CD8-positive, alpha-beta memory T cell (primary cell): ENCODE measurements around the gene LAMTOR5. TPM values are rescaled to one million over a fixed set of nuclear protein-coding genes. Genes with fewer than 3 reads are reported as not detected.

Experiments used
- CTCF ChIA-PET: fragments of 350-600 bp; sonication (Branson Sonifier 250); formaldehyde crosslinking; loops from one replicate; lab custom pipeline; 2021; ENCODE audit warnings: antibody characterized with exemption; lab: Charles Lee
- POLR2A ChIA-PET: fragments of 350-600 bp; sonication (Branson Sonifier 250); formaldehyde crosslinking; loops from one replicate; lab custom pipeline; 2021; ENCODE audit warnings: antibody characterized with exemption; lab: Charles Lee
- DNase-seq, 5 donors: peaks; one replicate each; pipeline versions ENCODE4 v3.0.0 to v3.0.0-alpha.2; 2020 to 2022; ENCODE audit warnings: mixed read lengths in 1 of 5
- H3K27ac ChIP-seq: one replicate; pipeline ENCODE4 v1.7.0; 2013; ENCODE audit warnings: low read depth, mild to moderate bottlenecking, low read length, moderate library complexity
- H3K27me3 ChIP-seq: 2 replicates; pipeline ENCODE4 v1.7.0; 2013; ENCODE audit warnings: low read length, mild to moderate bottlenecking; ENCODE audit not compliant: insufficient read depth, poor library complexity, severe bottlenecking
- H3K36me3 ChIP-seq: 2 replicates; pipeline ENCODE4 v1.7.0; 2013; ENCODE audit warnings: mild to moderate bottlenecking, low read length, moderate library complexity; ENCODE audit not compliant: insufficient read depth
- H3K4me1 ChIP-seq: 2 replicates; pipeline ENCODE4 v1.7.0; 2013; ENCODE audit warnings: mild to moderate bottlenecking, low read length, moderate library complexity; ENCODE audit not compliant: insufficient read depth
- H3K4me3 ChIP-seq: 2 replicates; pipeline ENCODE4 v1.7.0; 2013; ENCODE audit warnings: mild to moderate bottlenecking, low read length
- H3K9me3 ChIP-seq: 2 replicates; pipeline ENCODE4 v1.7.0; 2013; ENCODE audit warnings: mild to moderate bottlenecking, low read length
- H3K27ac Mint-ChIP-seq, 8 donors: one replicate each; pipeline ENCODE4 v1.8.0; 2020 to 2021; ENCODE audit warnings: mixed read lengths in 8 of 8, mild to moderate bottlenecking in 6 of 8, inconsistent platforms in 3 of 8, moderate library complexity in 3 of 8
- H3K27me3 Mint-ChIP-seq, 2 donors: one replicate each; pipeline ENCODE4 v1.8.0; 2020 to 2021; ENCODE audit warnings: mixed read lengths in 2 of 2, mild to moderate bottlenecking in 1 of 2, moderate library complexity in 1 of 2
- H3K36me3 Mint-ChIP-seq, 3 donors: one replicate each; pipeline ENCODE4 v1.8.0; 2020 to 2021; ENCODE audit warnings: mixed read lengths in 3 of 3, inconsistent platforms in 1 of 3, mild to moderate bottlenecking in 1 of 3
- H3K4me1 Mint-ChIP-seq, 3 donors: one replicate each; pipeline ENCODE4 v1.8.0; 2020 to 2021; ENCODE audit warnings: mixed read lengths in 3 of 3, inconsistent platforms in 1 of 3, mild to moderate bottlenecking in 1 of 3
- H3K4me3 Mint-ChIP-seq, 7 donors: one replicate each; pipeline ENCODE4 v1.8.0; 2020 to 2021; ENCODE audit warnings: mixed read lengths in 7 of 7, mild to moderate bottlenecking in 6 of 7, moderate library complexity in 4 of 7, inconsistent platforms in 2 of 7
- H3K9me3 Mint-ChIP-seq, 5 donors: one replicate each; pipeline ENCODE4 v1.8.0; 2020 to 2022; ENCODE audit warnings: mixed read lengths in 5 of 5, mild to moderate bottlenecking in 3 of 5, moderate library complexity in 2 of 5, inconsistent platforms in 1 of 5
- polyA plus RNA-seq: library from polyadenylated mRNA; unstranded; fragments of 300-500 nt; fragmentation: Illumina TruSeq; gene quantifications from one replicate; pipeline ENCODE4 v1.2.3, GENCODE V29; 2021
- total RNA-seq, 2 experiments: library from RNA; stranded (reverse); gene quantifications; one replicate each; pipeline ENCODE4 v1.2.3, GENCODE V29; 2021

The LAMTOR5 gene
- total and polyA plus RNA-seq, 3 experiments from 2014 or later, result 148 to 262 (median 157) TPM

GRCh38 chr1:110361856-110362255, 45.6 kb downstream of the LAMTOR5 start:
- Mint-ChIP-seq H3K9me3 (no peaks in the 10 kb centered on the region), H3K36me3 (peaks cover 0 to 43% (median 4%) of the 10 kb centered on the region in 3 donors), H3K4me3 (no peak overlapping the region), H3K4me1 (peaks cover 15 to 31% (median 31%) of the 10 kb centered on the region in 3 donors), H3K27ac (peak overlapping the region in 1 of 8 donors; percentile 15), H3K27me3 (no peaks in the 10 kb centered on the region)
- no peak overlapping the region for H3K4me3 ChIP-seq
- POLR2A ChIA-PET, result interaction anchor here (0.7 kb wide), 1 partner anchor 17 kb away, joined by 3 read pairs; no protein-coding TSS in a partner anchor
- H3K36me3 ChIP-seq, result peaks cover 4% of the 10 kb centered on the region
- no peaks in the 10 kb centered on the region for H3K4me1 ChIP-seq
- CTCF ChIA-PET, result no interaction called here
- H3K9me3 ChIP-seq, result no peaks in the 10 kb centered on the region
- no peak overlapping the region for H3K27ac ChIP-seq
- no peaks in the 10 kb centered on the region for H3K27me3 ChIP-seq
- DNase-seq, result no peak

GRCh38 chr1:110360431-110360830, 47.1 kb downstream of the LAMTOR5 start:
- peaks cover 4% of the 10 kb centered on the region for H3K36me3 ChIP-seq
- no peaks in the 10 kb centered on the region for H3K9me3 Mint-ChIP-seq
- no peaks in the 10 kb centered on the region for H3K27me3 ChIP-seq
- peaks cover 23 to 43% (median 38%) of the 10 kb centered on the region in 3 donors for H3K4me1 Mint-ChIP-seq
- H3K27ac ChIP-seq, result no peak overlapping the region
- H3K4me3 Mint-ChIP-seq, result no peak overlapping the region
- POLR2A ChIA-PET, result no interaction called here
- H3K27ac Mint-ChIP-seq, result peak overlapping the region in 1 of 8 donors; percentile 64
- no peaks in the 10 kb centered on the region for H3K27me3 Mint-ChIP-seq
- CTCF ChIA-PET, result interaction anchor here (0.8 to 1.1 kb wide), 2 partner anchors 150 to 158 kb away, joined by 3 read pairs; partner anchors contain the start of gene KCNC4
- no peaks in the 10 kb centered on the region for H3K4me1 ChIP-seq
- no peak overlapping the region for H3K4me3 ChIP-seq
- H3K36me3 Mint-ChIP-seq, result peaks cover 7 to 44% (median 13%) of the 10 kb centered on the region in 3 donors
- DNase-seq, result no peak
- H3K9me3 ChIP-seq, result no peaks in the 10 kb centered on the region

- ChIA-PET POLR2A (no interaction called here), CTCF (interaction anchor here (1.1 kb wide), 1 partner anchor 18 kb away, joined by 3 read pairs; no protein-coding TSS in a partner anchor)
- peak overlapping the region in 3 of 8 donors; percentile 16 to 82 (median 61) for H3K27ac Mint-ChIP-seq
Observed at GRCh38 chr1:110356379-110356778, 51.1 kb downstream of the LAMTOR5 start.

GRCh38 chr1:110355321-110355720, 52.2 kb downstream of the LAMTOR5 start:
- no peak for DNase-seq
- H3K27ac Mint-ChIP-seq, result peak overlapping the region in 2 of 8 donors; percentile 61 to 82
- no peaks in the 10 kb centered on the region for H3K9me3 Mint-ChIP-seq
- H3K27me3 Mint-ChIP-seq, result no peaks in the 10 kb centered on the region
- Histone ChIP-seq H3K27ac (no peak overlapping the region), H3K4me1 (peaks cover 10% of the 10 kb centered on the region), H3K9me3 (no peaks in the 10 kb centered on the region), H3K36me3 (no peaks in the 10 kb centered on the region), H3K4me3 (no peak overlapping the region), H3K27me3 (no peaks in the 10 kb centered on the region)
- peaks cover 37 to 58% (median 48%) of the 10 kb centered on the region in 3 donors for H3K4me1 Mint-ChIP-seq
- no peak overlapping the region for H3K4me3 Mint-ChIP-seq
- ChIA-PET POLR2A (no interaction called here), CTCF (interaction anchor here (1.3 kb wide), 1 partner anchor 17 kb away, joined by 3 read pairs; the partner anchor contains the start of gene RBM15)
- H3K36me3 Mint-ChIP-seq, result peaks cover 7 to 25% (median 9%) of the 10 kb centered on the region in 3 donors

More at GRCh38 chr1:110356379-110356778, 51.1 kb downstream of the LAMTOR5 start:
- H3K27me3 Mint-ChIP-seq, result no peaks in the 10 kb centered on the region
- H3K4me1 Mint-ChIP-seq, result peaks cover 29 to 54% (median 42%) of the 10 kb centered on the region in 3 donors
- DNase-seq, result no peak
- no peak overlapping the region for H3K4me3 ChIP-seq
- H3K27ac ChIP-seq, result no peak overlapping the region
- H3K36me3 Mint-ChIP-seq, result peaks cover 7 to 31% (median 9%) of the 10 kb centered on the region in 3 donors
- H3K9me3 ChIP-seq, result no peaks in the 10 kb centered on the region
- no peaks in the 10 kb centered on the region for H3K4me1 ChIP-seq
- no peaks in the 10 kb centered on the region for H3K27me3 ChIP-seq
- H3K36me3 ChIP-seq, result no peaks in the 10 kb centered on the region
- no peaks in the 10 kb centered on the region for H3K9me3 Mint-ChIP-seq
- H3K4me3 Mint-ChIP-seq, result no peak overlapping the region

Other genes with a start within 250 kb of the LAMTOR5 start
- gene KCNC4, start 197.4 kb downstream of the LAMTOR5 start, total RNA-seq, result 1 to 10 TPM; 6.4 to 8.4 TPM
- 2.0 TPM for gene KCNC4, start 197.4 kb downstream of the LAMTOR5 start, polyA plus RNA-seq
- 10 to 100 TPM; 53.9 to 54.0 TPM for gene RBM15, start 68.3 kb downstream of the LAMTOR5 start, total RNA-seq
- gene RBM15, start 68.3 kb downstream of the LAMTOR5 start, polyA plus RNA-seq, result 10.7 TPM
- gene SLC16A4, start 16.7 kb downstream of the LAMTOR5 start, total RNA-seq, result under 1 TPM; 0.09 to 0.13 TPM
- 0.49 TPM for gene SLC16A4, start 16.7 kb downstream of the LAMTOR5 start, polyA plus RNA-seq
- gene PROK1, start 43.5 kb upstream of the LAMTOR5 start, total RNA-seq, result not detected
- gene PROK1, start 43.5 kb upstream of the LAMTOR5 start, polyA plus RNA-seq, result not detected
- gene KCNA10, start 111.5 kb upstream of the LAMTOR5 start, total RNA-seq, result not detected
- not detected for gene KCNA10, start 111.5 kb upstream of the LAMTOR5 start, polyA plus RNA-seq
- under 1 TPM; 0.24 to 0.35 TPM for gene KCNA2, start 198.7 kb upstream of the LAMTOR5 start, total RNA-seq
- gene KCNA2, start 198.7 kb upstream of the LAMTOR5 start, polyA plus RNA-seq, result 0.16 TPM